ENCODE data around the gene BAHCC1. TPM values are rescaled to one million over a fixed set of nuclear protein-coding genes. Genes with fewer than 3 reads are reported as not detected.

The BAHCC1 gene
- total RNA-seq, 1 donor from 2014 or later: 10.7 TPM

DNA sequence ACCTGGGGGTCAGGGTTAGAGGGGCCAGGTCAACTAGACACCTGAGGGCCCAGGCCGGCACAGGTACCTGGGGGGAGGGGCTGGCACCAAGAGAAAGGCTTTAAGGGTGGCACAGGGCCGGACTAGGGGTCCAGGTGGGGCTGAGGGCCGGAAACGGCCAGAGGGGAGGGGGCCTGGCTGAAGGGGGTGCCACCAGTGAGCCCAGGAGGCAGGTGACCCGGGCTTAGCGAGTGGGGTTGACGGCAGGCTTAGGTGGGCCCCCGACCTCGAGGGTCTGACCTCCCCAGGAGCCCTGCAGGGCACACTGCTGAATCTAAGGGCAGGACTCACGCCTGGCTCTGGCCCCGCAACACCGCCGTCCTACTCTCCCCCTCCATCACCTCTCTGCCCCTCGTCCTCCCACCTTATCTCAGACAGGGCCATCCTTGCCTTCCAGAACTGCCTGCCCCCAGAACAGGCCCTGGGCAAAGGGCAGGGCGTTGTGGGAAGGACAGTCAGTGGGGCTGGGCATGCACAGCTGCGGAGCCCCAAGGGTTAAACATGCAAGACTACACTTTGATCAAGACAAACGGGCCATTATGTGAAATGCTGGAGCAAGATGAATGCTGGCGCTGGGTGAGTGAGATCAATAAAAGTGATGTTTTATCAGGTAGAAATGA lies 73.0 kb downstream of the BAHCC1 start:
- H3K4me3 Mint-ChIP-seq (ENCODE audit: unreplicated experiment): no peak overlapping the region
- DNase-seq (ENCODE audit: low spot score): no peak
- no peaks in the 10 kb centered on the region for H3K36me3 Mint-ChIP-seq (ENCODE audit: low read depth, unreplicated experiment)
- TF ChIP-seq, protein P1, sequence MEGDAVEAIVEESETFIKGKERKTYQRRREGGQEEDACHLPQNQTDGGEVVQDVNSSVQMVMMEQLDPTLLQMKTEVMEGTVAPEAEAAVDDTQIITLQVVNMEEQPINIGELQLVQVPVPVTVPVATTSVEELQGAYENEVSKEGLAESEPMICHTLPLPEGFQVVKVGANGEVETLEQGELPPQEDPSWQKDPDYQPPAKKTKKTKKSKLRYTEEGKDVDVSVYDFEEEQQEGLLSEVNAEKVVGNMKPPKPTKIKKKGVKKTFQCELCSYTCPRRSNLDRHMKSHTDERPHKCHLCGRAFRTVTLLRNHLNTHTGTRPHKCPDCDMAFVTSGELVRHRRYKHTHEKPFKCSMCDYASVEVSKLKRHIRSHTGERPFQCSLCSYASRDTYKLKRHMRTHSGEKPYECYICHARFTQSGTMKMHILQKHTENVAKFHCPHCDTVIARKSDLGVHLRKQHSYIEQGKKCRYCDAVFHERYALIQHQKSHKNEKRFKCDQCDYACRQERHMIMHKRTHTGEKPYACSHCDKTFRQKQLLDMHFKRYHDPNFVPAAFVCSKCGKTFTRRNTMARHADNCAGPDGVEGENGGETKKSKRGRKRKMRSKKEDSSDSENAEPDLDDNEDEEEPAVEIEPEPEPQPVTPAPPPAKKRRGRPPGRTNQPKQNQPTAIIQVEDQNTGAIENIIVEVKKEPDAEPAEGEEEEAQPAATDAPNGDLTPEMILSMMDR (IDR thresholded peaks at IDR 0.05; ENCODE audit: unreplicated experiment): no peak
- H3K27me3 Mint-ChIP-seq (ENCODE audit: unreplicated experiment): no peaks in the 10 kb centered on the region
- no peaks in the 10 kb centered on the region for H3K4me1 Mint-ChIP-seq (ENCODE audit: unreplicated experiment)
- no peak overlapping the region for H3K27ac Mint-ChIP-seq (ENCODE audit: unreplicated experiment)
- no peaks in the 10 kb centered on the region for H3K9me3 Mint-ChIP-seq (ENCODE audit: unreplicated experiment)

DNA sequence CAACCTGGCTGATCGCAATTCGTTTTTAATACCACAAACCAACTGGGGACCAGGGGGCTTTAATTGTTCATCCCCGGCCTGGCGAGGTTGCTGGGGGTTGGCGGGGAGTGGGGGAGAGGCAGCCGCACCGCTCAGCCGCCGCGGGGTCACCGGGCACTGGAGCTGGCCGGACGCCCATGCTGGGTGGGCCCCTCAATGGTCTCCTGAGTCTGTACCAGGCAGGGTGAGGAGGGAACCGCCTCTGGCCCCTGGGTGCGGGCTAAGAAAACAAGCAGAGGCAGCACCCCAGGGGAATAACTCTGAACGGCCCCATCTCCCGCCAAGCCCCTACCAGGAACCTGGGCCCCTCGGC lies 73.5 kb downstream of the BAHCC1 start:
- Mint-ChIP-seq H3K9me3 (ENCODE audit: unreplicated experiment) (no peaks in the 10 kb centered on the region), H3K27me3 (ENCODE audit: unreplicated experiment) (no peaks in the 10 kb centered on the region), H3K27ac (ENCODE audit: unreplicated experiment) (no peak overlapping the region), H3K4me3 (ENCODE audit: unreplicated experiment) (no peak overlapping the region), H3K4me1 (ENCODE audit: unreplicated experiment) (no peaks in the 10 kb centered on the region), H3K36me3 (ENCODE audit: low read depth, unreplicated experiment) (no peaks in the 10 kb centered on the region)
- DNase-seq (ENCODE audit: low spot score): no peak
- TF ChIP-seq, protein P1 (IDR thresholded peaks at IDR 0.05; ENCODE audit: unreplicated experiment): no peak

DNA sequence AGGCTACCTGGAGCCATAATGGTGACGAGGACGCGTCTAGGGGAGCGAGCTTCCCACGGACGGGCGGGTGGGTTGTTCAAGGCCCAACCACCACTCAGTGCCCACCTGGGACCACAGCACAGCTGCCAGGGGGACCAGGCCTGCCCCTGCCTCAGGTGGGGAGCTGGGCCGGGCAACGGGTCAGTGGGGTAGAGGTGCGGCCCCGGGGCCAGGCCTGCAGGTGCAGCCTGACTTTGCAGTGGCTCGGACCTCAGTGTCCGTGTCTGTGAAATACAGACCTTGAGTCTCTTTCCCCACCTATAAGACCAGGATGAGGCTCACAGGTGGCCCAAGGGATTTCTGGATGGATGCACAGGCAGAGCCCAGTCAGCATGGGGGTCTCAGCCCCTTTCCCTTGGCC lies 74.0 kb downstream of the BAHCC1 start:
- Mint-ChIP-seq H3K27ac (ENCODE audit: unreplicated experiment) (no peak overlapping the region), H3K36me3 (ENCODE audit: low read depth, unreplicated experiment) (no peaks in the 10 kb centered on the region), H3K4me3 (ENCODE audit: unreplicated experiment) (no peak overlapping the region), H3K27me3 (ENCODE audit: unreplicated experiment) (no peaks in the 10 kb centered on the region), H3K9me3 (ENCODE audit: unreplicated experiment) (no peaks in the 10 kb centered on the region), H3K4me1 (ENCODE audit: unreplicated experiment) (no peaks in the 10 kb centered on the region)
- DNase-seq (ENCODE audit: low spot score): no peak
- TF ChIP-seq, protein P1 (IDR thresholded peaks at IDR 0.05; ENCODE audit: unreplicated experiment): no peak

DNA sequence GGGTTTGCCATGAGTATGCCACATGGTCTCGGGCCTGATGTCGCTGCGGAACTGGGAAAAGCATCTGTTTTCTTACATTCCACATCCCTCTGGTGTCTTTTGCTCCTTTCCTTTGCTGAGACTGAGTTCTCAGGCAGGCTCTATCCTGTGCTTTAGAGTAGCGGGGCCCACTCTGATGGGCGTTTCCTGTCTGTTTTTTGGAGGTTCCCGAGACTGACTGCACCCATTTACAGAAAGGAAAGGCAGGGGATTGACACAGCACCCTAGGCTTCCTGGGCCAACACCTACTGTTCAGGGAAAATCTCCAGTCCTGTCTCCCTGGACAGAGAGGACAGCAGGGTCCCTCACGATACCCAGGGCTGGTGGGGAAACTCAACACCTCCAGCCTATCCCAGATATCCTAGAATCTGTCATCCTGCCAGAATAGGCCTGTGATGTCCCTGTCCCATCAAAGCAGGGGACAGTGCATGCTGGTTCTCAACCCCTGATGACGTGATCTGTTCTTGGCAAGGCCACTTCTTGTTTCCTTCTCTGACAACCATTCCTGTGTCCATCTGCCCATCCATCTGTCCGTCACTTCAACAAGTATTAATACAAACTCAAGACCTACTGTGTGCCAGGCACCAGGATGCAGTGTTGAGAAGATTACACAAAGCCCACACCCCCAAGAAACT lies 75.2 kb downstream of the BAHCC1 start:
- TF ChIP-seq, protein P1 (IDR thresholded peaks at IDR 0.05; ENCODE audit: unreplicated experiment): no peak
- Mint-ChIP-seq H3K4me1 (ENCODE audit: unreplicated experiment) (no peaks in the 10 kb centered on the region), H3K27me3 (ENCODE audit: unreplicated experiment) (no peaks in the 10 kb centered on the region), H3K4me3 (ENCODE audit: unreplicated experiment) (no peak overlapping the region), H3K27ac (ENCODE audit: unreplicated experiment) (no peak overlapping the region), H3K36me3 (ENCODE audit: low read depth, unreplicated experiment) (no peaks in the 10 kb centered on the region), H3K9me3 (ENCODE audit: unreplicated experiment) (no peaks in the 10 kb centered on the region)
- no peak for DNase-seq (ENCODE audit: low spot score)

Data from endothelial cell (in vitro differentiated cells).